IPS-20b (cell line): Measurements from ENCODE around the gene MYG1.

Experiments
- H3K27ac ChIP-seq: one replicate; pipeline ENCODE4 v1.5.1; 2013; ENCODE audit warnings: low read length
- H3K27me3 ChIP-seq: 2 replicates; pipeline ENCODE4 v1.6.1; 2013; ENCODE audit warnings: mild to moderate bottlenecking, low read length, inconsistent platforms; ENCODE audit not compliant: insufficient read depth
- H3K36me3 ChIP-seq: 2 replicates; pipeline ENCODE4 v1.6.1; 2013; ENCODE audit warnings: low read depth, mild to moderate bottlenecking, inconsistent platforms, low read length, moderate library complexity; ENCODE audit not compliant: insufficient read depth
- H3K4me1 ChIP-seq: 2 replicates; pipeline ENCODE4 v1.6.1; 2013; ENCODE audit warnings: mild to moderate bottlenecking, control low read depth, inconsistent platforms, low read length, moderate library complexity; ENCODE audit not compliant: insufficient read depth
- H3K4me3 ChIP-seq: 2 replicates; pipeline ENCODE4 v1.5.1; 2013; ENCODE audit warnings: mild to moderate bottlenecking, low read length, inconsistent platforms
- H3K9ac ChIP-seq: 2 replicates; pipeline ENCODE4 v1.6.1; 2013; ENCODE audit warnings: low read depth, mild to moderate bottlenecking, inconsistent platforms, low read length, moderate library complexity
- H3K9me3 ChIP-seq: 2 replicates; pipeline ENCODE4 v1.6.1; 2013; ENCODE audit warnings: mild to moderate bottlenecking, low read depth, low read length, inconsistent platforms; ENCODE audit not compliant: insufficient read depth

The MYG1 gene

DNA sequence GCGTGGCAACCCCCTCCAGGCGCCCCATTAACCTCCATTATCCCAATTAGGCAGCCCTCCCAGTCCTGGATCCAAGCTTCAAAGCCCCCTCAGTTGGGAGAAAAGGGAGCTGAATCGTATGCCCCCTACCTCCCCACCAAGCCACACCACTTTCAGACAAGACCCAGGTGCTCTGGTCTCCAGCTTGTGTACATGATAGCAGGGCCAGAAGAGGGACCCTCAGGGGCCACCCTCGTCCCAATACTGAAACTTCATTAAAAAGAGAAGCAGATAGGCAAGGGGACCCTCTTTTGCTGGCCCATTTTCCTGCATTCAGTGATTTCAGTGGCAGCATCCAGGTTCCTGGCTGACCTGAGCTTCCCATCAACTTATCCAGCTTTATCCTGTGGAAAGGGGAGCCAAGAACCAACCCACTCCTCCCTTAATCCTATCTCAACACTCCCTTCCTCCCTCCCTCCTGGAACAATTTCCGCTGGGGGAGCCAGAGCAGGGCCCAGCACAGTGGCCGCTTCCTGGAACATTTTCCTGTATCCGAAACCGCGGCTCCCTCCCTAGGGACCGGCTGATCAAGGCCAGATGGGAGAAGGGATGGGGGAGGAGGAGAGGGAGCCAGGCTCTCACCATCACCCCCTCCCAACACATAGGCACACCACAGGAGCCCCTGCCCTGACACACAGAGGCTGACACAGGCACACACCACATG, 46.1 kb downstream of the MYG1 start:
- Histone ChIP-seq H3K4me3 (peak overlapping the region; percentile 90), H3K27ac (no peak overlapping the region), H3K36me3 (no peaks in the 10 kb centered on the region), H3K9me3 (no peaks in the 10 kb centered on the region), H3K27me3 (peaks cover 33% of the 10 kb centered on the region), H3K9ac (peak overlapping the region; percentile 71; the same call in 1 of the 2 replicates), H3K4me1 (peaks cover 5% of the 10 kb centered on the region; the same call in 1 of the 2 replicates)

GRCh38 chr12:53346491-53346890, 47.0 kb downstream of the MYG1 start:
- peaks cover 5% of the 10 kb centered on the region; the same call in 1 of the 2 replicates for H3K4me1 ChIP-seq
- no peak overlapping the region for H3K4me3 ChIP-seq
- no peaks in the 10 kb centered on the region for H3K9me3 ChIP-seq
- H3K27me3 ChIP-seq, result peaks cover 33% of the 10 kb centered on the region
- H3K36me3 ChIP-seq, result no peaks in the 10 kb centered on the region
- H3K27ac ChIP-seq, result no peak overlapping the region
- no peak overlapping the region for H3K9ac ChIP-seq

GRCh38 chr12:53347905-53348304, 48.4 kb downstream of the MYG1 start:
- H3K9me3 ChIP-seq, result no peaks in the 10 kb centered on the region
- H3K4me3 ChIP-seq, result no peak overlapping the region
- no peak overlapping the region for H3K27ac ChIP-seq
- peaks cover 33% of the 10 kb centered on the region for H3K27me3 ChIP-seq
- H3K9ac ChIP-seq, result no peak overlapping the region
- H3K4me1 ChIP-seq, result peaks cover 5% of the 10 kb centered on the region; the same call in 1 of the 2 replicates
- no peaks in the 10 kb centered on the region for H3K36me3 ChIP-seq

DNA sequence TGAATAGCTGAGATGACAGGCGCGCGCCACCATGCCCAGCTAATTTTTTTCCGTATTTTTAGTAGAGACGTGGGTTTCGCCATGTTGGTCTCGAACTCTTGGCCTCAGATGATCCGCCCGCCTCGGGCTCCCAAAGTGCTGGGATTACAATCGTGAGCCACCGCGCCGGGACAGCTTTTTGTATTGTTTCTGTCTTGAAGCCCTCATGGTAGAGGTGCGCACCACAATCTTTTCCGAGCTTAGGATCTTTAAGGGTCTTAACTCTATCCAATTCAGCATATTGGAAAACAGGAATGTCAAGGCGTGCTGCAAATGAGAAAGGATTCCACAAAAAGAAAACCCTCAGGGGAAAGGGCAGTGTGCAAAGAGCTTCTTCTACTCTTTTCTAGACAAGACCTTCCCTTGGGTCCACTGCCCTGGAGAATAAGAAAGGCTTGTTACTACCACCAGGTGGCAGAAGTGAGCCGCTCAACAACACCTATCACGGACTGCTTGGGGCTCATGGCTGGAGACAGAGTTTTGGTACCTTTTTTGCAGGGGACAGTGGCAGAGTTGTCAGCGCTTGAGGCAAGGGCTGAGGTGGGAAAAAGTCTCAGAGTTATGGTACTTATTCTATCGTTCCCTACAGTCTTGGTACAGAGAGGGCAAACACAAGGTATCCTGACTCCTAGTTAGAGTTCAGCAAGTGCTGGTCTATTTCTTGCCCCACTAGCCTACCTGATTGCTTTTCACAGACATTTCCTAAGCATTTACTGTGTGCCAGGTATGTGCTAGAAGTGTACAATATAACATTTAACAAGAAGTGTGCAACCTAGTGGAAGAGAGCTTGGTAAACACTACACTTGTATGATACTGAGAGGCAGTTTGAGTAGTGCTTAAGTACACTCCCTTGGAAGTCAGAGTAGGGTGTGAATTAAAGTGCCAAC, 53.1 kb downstream of the MYG1 start:
- no peaks in the 10 kb centered on the region for H3K27me3 ChIP-seq
- H3K4me1 ChIP-seq, result no peaks in the 10 kb centered on the region
- H3K9ac ChIP-seq, result no peak overlapping the region
- H3K4me3 ChIP-seq, result no peak overlapping the region
- no peak overlapping the region for H3K27ac ChIP-seq
- no peaks in the 10 kb centered on the region for H3K36me3 ChIP-seq
- H3K9me3 ChIP-seq, result no peaks in the 10 kb centered on the region

- H3K36me3 ChIP-seq, result no peaks in the 10 kb centered on the region
- no peaks in the 10 kb centered on the region for H3K4me1 ChIP-seq
- no peak overlapping the region for H3K4me3 ChIP-seq
- no peaks in the 10 kb centered on the region for H3K9me3 ChIP-seq
- H3K27ac ChIP-seq, result no peak overlapping the region
- no peaks in the 10 kb centered on the region for H3K27me3 ChIP-seq
- no peak overlapping the region for H3K9ac ChIP-seq
These were observed 53.8 kb downstream of the MYG1 start for GRCh38 chr12:53353257-53353655.

DNA sequence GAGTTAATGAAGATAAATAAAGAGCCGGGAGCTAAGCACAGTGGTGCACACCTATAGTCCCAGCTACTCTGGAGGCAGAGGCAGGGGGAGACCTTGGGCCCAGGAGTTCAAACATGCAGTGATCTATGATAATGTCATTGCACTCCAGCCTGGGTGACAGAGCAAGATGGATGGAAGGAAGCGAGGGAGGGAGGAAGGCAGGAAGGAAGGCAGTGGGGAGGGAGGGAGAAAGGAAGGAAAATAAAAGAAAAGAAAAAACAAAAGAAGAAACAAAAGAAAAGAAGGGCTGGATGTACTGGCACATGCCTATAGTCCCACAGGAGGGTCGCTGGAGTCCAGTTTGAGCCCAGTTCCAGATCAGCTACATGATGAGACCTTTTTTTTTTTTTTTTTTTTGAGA, 55.6 kb downstream of the MYG1 start:
- Histone ChIP-seq H3K9ac (no peak overlapping the region), H3K9me3 (no peaks in the 10 kb centered on the region), H3K27ac (no peak overlapping the region), H3K4me1 (no peaks in the 10 kb centered on the region), H3K36me3 (no peaks in the 10 kb centered on the region), H3K27me3 (no peaks in the 10 kb centered on the region), H3K4me3 (no peak overlapping the region)
